Measurements from ENCODE around the gene ITK.

ITK gene

GRCh38 chr5:157159209-157159751 lies 21.4 kb upstream of the ITK start:
- Histone ChIP-seq H3K4me3 (ENCODE audit: low read length) (no peak overlapping the region), H3K56ac (ENCODE audit: low read length) (no peak overlapping the region), H3K27ac (ENCODE audit: low read depth, low read length) (no peak overlapping the region), H3K4ac (ENCODE audit: low read depth, low read length) (no peak overlapping the region), H3K18ac (ENCODE audit: low read length) (no peak overlapping the region), H3K36me3 (ENCODE audit: control insufficient read depth, insufficient read depth, low read length) (no peaks in the 10 kb centered on the region), H3K27me3 (ENCODE audit: insufficient read depth, low read length, poor library complexity) (no peaks in the 10 kb centered on the region), H4K5ac (ENCODE audit: low read length) (no peak overlapping the region), H3K79me2 (ENCODE audit: control insufficient read depth, insufficient read depth, low read length) (no peaks in the 10 kb centered on the region), H4K8ac (ENCODE audit: low read depth, low read length) (no peak overlapping the region), H3K4me1 (ENCODE audit: control insufficient read depth, low read depth, low read length) (no peaks in the 10 kb centered on the region), H2BK15ac (replicated peaks; ENCODE audit: low read depth) (no peak overlapping the region), H2AK5ac (ENCODE audit: low read length) (no peak overlapping the region), H3K79me1 (ENCODE audit: low read length) (no peaks in the 10 kb centered on the region), H3K9ac (ENCODE audit: low read length) (no peak overlapping the region), H2BK120ac (ENCODE audit: low read depth, low read length) (no peak overlapping the region), H3K23ac (ENCODE audit: low read length) (no peak overlapping the region), H2BK5ac (ENCODE audit: low read length) (no peak overlapping the region), H3K4me2 (ENCODE audit: low read length) (no peak overlapping the region)
- no peak for DNase-seq
- WGBS (ENCODE audit: extremely low coverage, insufficient coverage, low lambda C conversion rate), result no CpG with 5 or more reads among the region's 6 CpGs

- H3K27ac ChIP-seq (ENCODE audit: low read depth, low read length), result no peak overlapping the region
- H3K36me3 ChIP-seq (ENCODE audit: control insufficient read depth, insufficient read depth, low read length), result no peaks in the 10 kb centered on the region
- H3K79me1 ChIP-seq (ENCODE audit: low read length), result no peaks in the 10 kb centered on the region
- peak overlapping the region; percentile 66 for H3K23ac ChIP-seq (ENCODE audit: low read length)
- H3K27me3 ChIP-seq (ENCODE audit: insufficient read depth, low read length, poor library complexity), result no peaks in the 10 kb centered on the region
- H2BK120ac ChIP-seq (ENCODE audit: low read depth, low read length), result no peak overlapping the region
- H4K5ac ChIP-seq (ENCODE audit: low read length), result no peak overlapping the region
- no peak overlapping the region for H2AK5ac ChIP-seq (ENCODE audit: low read length)
- no peak overlapping the region for H3K18ac ChIP-seq (ENCODE audit: low read length)
- no peak overlapping the region for H3K9ac ChIP-seq (ENCODE audit: low read length)
- no peak for DNase-seq
- H2BK15ac ChIP-seq (replicated peaks; ENCODE audit: low read depth), result no peak overlapping the region
- no peak overlapping the region for H3K4ac ChIP-seq (ENCODE audit: low read depth, low read length)
- no peak overlapping the region for H3K56ac ChIP-seq (ENCODE audit: low read length)
- no peaks in the 10 kb centered on the region for H3K79me2 ChIP-seq (ENCODE audit: control insufficient read depth, insufficient read depth, low read length)
- no peak overlapping the region for H2BK5ac ChIP-seq (ENCODE audit: low read length)
- WGBS (ENCODE audit: extremely low coverage, insufficient coverage, low lambda C conversion rate), result no CpG with 5 or more reads among the region's 4 CpGs
- no peaks in the 10 kb centered on the region for H3K4me1 ChIP-seq (ENCODE audit: control insufficient read depth, low read depth, low read length)
- H3K4me2 ChIP-seq (ENCODE audit: low read length), result no peak overlapping the region
- H4K8ac ChIP-seq (ENCODE audit: low read depth, low read length), result no peak overlapping the region
- no peak overlapping the region for H3K4me3 ChIP-seq (ENCODE audit: low read length)
Measured at GRCh38 chr5:157160001-157160400, 20.6 kb upstream of the ITK start.

DNA sequence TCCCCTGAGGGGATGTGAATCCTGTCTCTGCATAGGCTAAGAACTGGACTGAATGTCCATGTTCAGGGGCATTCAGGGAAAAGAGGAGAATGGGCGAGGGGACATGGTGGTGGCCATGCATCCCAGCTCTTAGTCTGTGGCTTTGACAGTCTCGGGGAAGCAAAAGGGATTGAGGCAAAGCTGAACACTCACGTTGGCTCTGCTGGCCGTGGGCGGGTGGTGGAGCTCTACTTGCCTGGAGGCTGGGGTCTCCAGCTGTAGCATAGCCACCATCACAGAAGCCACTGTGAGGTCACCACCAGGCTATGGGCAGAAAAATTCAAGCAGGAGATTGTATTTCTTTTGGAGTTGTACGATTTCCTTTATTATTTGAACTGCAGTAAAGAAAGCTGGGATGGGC lies 18.6 kb upstream of the ITK start:
- H3K79me2 ChIP-seq (ENCODE audit: control insufficient read depth, insufficient read depth, low read length), result no peaks in the 10 kb centered on the region
- H3K4me2 ChIP-seq (ENCODE audit: low read length), result no peak overlapping the region
- no CpG with 5 or more reads among the region's 6 CpGs for WGBS (ENCODE audit: extremely low coverage, insufficient coverage, low lambda C conversion rate)
- H3K27me3 ChIP-seq (ENCODE audit: insufficient read depth, low read length, poor library complexity), result no peaks in the 10 kb centered on the region
- no peaks in the 10 kb centered on the region for H3K4me1 ChIP-seq (ENCODE audit: control insufficient read depth, low read depth, low read length)
- H3K18ac ChIP-seq (ENCODE audit: low read length), result no peak overlapping the region
- H2BK5ac ChIP-seq (ENCODE audit: low read length), result no peak overlapping the region
- H3K23ac ChIP-seq (ENCODE audit: low read length), result no peak overlapping the region
- H4K5ac ChIP-seq (ENCODE audit: low read length), result no peak overlapping the region
- no peak for DNase-seq
- H2BK120ac ChIP-seq (ENCODE audit: low read depth, low read length), result no peak overlapping the region
- no peak overlapping the region for H3K27ac ChIP-seq (ENCODE audit: low read depth, low read length)
- H2AK5ac ChIP-seq (ENCODE audit: low read length), result no peak overlapping the region
- H3K79me1 ChIP-seq (ENCODE audit: low read length), result no peaks in the 10 kb centered on the region
- no peak overlapping the region for H3K56ac ChIP-seq (ENCODE audit: low read length)
- H3K4me3 ChIP-seq (ENCODE audit: low read length), result no peak overlapping the region
- no peaks in the 10 kb centered on the region for H3K36me3 ChIP-seq (ENCODE audit: control insufficient read depth, insufficient read depth, low read length)
- H2BK15ac ChIP-seq (replicated peaks; ENCODE audit: low read depth), result no peak overlapping the region
- no peak overlapping the region for H4K8ac ChIP-seq (ENCODE audit: low read depth, low read length)
- H3K4ac ChIP-seq (ENCODE audit: low read depth, low read length), result no peak overlapping the region
- H3K9ac ChIP-seq (ENCODE audit: low read length), result no peak overlapping the region

- no CpG with 5 or more reads among the region's 12 CpGs for WGBS (ENCODE audit: extremely low coverage, insufficient coverage, low lambda C conversion rate)
- H3K4me1 ChIP-seq (ENCODE audit: control insufficient read depth, low read depth, low read length), result no peaks in the 10 kb centered on the region
Measured at GRCh38 chr5:157162919-157163510, 17.6 kb upstream of the ITK start.

GRCh38 chr5:157164521-157164920 lies 16.1 kb upstream of the ITK start:
- no peak overlapping the region for H3K4me3 ChIP-seq (ENCODE audit: low read length)
- no peak overlapping the region for H3K4ac ChIP-seq (ENCODE audit: low read depth, low read length)
- no peak overlapping the region for H2BK15ac ChIP-seq (replicated peaks; ENCODE audit: low read depth)
- H3K36me3 ChIP-seq (ENCODE audit: control insufficient read depth, insufficient read depth, low read length), result no peaks in the 10 kb centered on the region
- no peaks in the 10 kb centered on the region for H3K27me3 ChIP-seq (ENCODE audit: insufficient read depth, low read length, poor library complexity)
- H3K18ac ChIP-seq (ENCODE audit: low read length), result no peak overlapping the region
- no peaks in the 10 kb centered on the region for H3K79me1 ChIP-seq (ENCODE audit: low read length)
- no peak overlapping the region for H2AK5ac ChIP-seq (ENCODE audit: low read length)
- H3K27ac ChIP-seq (ENCODE audit: low read depth, low read length), result no peak overlapping the region
- DNase-seq, result no peak
- no peaks in the 10 kb centered on the region for H3K79me2 ChIP-seq (ENCODE audit: control insufficient read depth, insufficient read depth, low read length)
- H4K5ac ChIP-seq (ENCODE audit: low read length), result no peak overlapping the region
- H3K4me1 ChIP-seq (ENCODE audit: control insufficient read depth, low read depth, low read length), result no peaks in the 10 kb centered on the region
- no peak overlapping the region for H2BK5ac ChIP-seq (ENCODE audit: low read length)
- no peak overlapping the region for H3K23ac ChIP-seq (ENCODE audit: low read length)
- H2BK120ac ChIP-seq (ENCODE audit: low read depth, low read length), result no peak overlapping the region
- H3K9ac ChIP-seq (ENCODE audit: low read length), result no peak overlapping the region
- no peak overlapping the region for H3K4me2 ChIP-seq (ENCODE audit: low read length)
- no peak overlapping the region for H3K56ac ChIP-seq (ENCODE audit: low read length)
- H4K8ac ChIP-seq (ENCODE audit: low read depth, low read length), result no peak overlapping the region
- no CpG with 5 or more reads among the region's 5 CpGs for whole genome bisulfite sequencing (ENCODE audit: extremely low coverage, insufficient coverage, low lambda C conversion rate)

More at GRCh38 chr5:157162919-157163510, 17.6 kb upstream of the ITK start:
- Histone ChIP-seq H3K9ac (ENCODE audit: low read length) (no peak overlapping the region), H3K23ac (ENCODE audit: low read length) (no peak overlapping the region), H3K79me1 (ENCODE audit: low read length) (no peaks in the 10 kb centered on the region), H3K27me3 (ENCODE audit: insufficient read depth, low read length, poor library complexity) (no peaks in the 10 kb centered on the region), H4K5ac (ENCODE audit: low read length) (no peak overlapping the region), H3K56ac (ENCODE audit: low read length) (no peak overlapping the region), H3K4me2 (ENCODE audit: low read length) (no peak overlapping the region), H2BK15ac (replicated peaks; ENCODE audit: low read depth) (no peak overlapping the region), H2AK5ac (ENCODE audit: low read length) (no peak overlapping the region), H3K79me2 (ENCODE audit: control insufficient read depth, insufficient read depth, low read length) (no peaks in the 10 kb centered on the region), H2BK5ac (ENCODE audit: low read length) (no peak overlapping the region), H3K4ac (ENCODE audit: low read depth, low read length) (no peak overlapping the region), H2BK120ac (ENCODE audit: low read depth, low read length) (no peak overlapping the region), H3K27ac (ENCODE audit: low read depth, low read length) (no peak overlapping the region), H3K36me3 (ENCODE audit: control insufficient read depth, insufficient read depth, low read length) (no peaks in the 10 kb centered on the region), H4K8ac (ENCODE audit: low read depth, low read length) (no peak overlapping the region), H3K4me3 (ENCODE audit: low read length) (no peak overlapping the region), H3K18ac (ENCODE audit: low read length) (no peak overlapping the region)
- DNase-seq, result no peak

DNA sequence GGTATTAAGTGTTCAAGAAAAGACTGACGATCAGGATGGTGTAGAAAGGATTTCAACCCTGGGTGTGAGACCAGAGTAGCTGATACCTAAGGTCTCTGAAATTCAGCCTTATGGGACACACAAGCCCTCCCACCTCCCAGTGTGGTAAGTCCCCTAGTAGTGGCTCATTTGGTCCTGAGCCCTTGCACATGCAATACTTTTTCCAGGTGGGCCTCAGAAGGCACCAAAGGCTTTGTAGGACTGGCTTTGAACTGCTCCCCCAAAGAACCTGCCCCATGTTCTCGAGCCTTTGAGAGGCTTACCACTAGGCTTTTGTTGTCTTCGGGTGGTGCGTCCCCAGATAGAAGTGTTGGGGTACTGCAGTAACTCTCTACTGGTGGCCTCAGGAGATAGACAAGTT lies 15.4 kb upstream of the ITK start:
- Histone ChIP-seq H3K9ac (ENCODE audit: low read length) (no peak overlapping the region), H3K4me2 (ENCODE audit: low read length) (no peak overlapping the region), H3K23ac (ENCODE audit: low read length) (no peak overlapping the region), H4K8ac (ENCODE audit: low read depth, low read length) (no peak overlapping the region), H3K27ac (ENCODE audit: low read depth, low read length) (no peak overlapping the region), H2BK5ac (ENCODE audit: low read length) (no peak overlapping the region), H2BK120ac (ENCODE audit: low read depth, low read length) (no peak overlapping the region), H3K56ac (ENCODE audit: low read length) (no peak overlapping the region), H3K79me1 (ENCODE audit: low read length) (no peaks in the 10 kb centered on the region), H3K4ac (ENCODE audit: low read depth, low read length) (no peak overlapping the region), H3K4me1 (ENCODE audit: control insufficient read depth, low read depth, low read length) (no peaks in the 10 kb centered on the region), H2BK15ac (replicated peaks; ENCODE audit: low read depth) (no peak overlapping the region), H3K79me2 (ENCODE audit: control insufficient read depth, insufficient read depth, low read length) (no peaks in the 10 kb centered on the region), H3K36me3 (ENCODE audit: control insufficient read depth, insufficient read depth, low read length) (no peaks in the 10 kb centered on the region), H3K18ac (ENCODE audit: low read length) (no peak overlapping the region), H3K27me3 (ENCODE audit: insufficient read depth, low read length, poor library complexity) (no peaks in the 10 kb centered on the region), H2AK5ac (ENCODE audit: low read length) (no peak overlapping the region), H3K4me3 (ENCODE audit: low read length) (no peak overlapping the region), H4K5ac (ENCODE audit: low read length) (no peak overlapping the region)
- WGBS (ENCODE audit: extremely low coverage, insufficient coverage, low lambda C conversion rate), result no CpG with 5 or more reads among the region's 4 CpGs
- no peak for DNase-seq

Measured in mesendoderm (in vitro differentiated cells).